H9 (cell line): ENCODE measurements around the gene PLXNB1. TPM values are rescaled to one million over a fixed set of nuclear protein-coding genes. Genes with fewer than 3 reads are reported as not detected.
A peak's percentile ranks its signal among the peaks of the same experiment; 100 is the strongest.

ENCODE experiments used
- DNase-seq: peaks from one replicate; pipeline ENCODE4 v3.0.0-alpha.2; 2017
- H2AFZ ChIP-seq: one replicate; pipeline ENCODE4 v1.6.1; 2013; ENCODE audit warnings: mild to moderate bottlenecking, low read length, control low read depth, moderate library complexity
- H2AK5ac ChIP-seq: 2 replicates; pipeline ENCODE4 v1.6.1; 2013; ENCODE audit warnings: low read length, control low read depth, mixed read lengths; ENCODE audit not compliant: insufficient read length
- H2BK120ac ChIP-seq: one replicate; pipeline ENCODE4 v1.6.1; 2013; ENCODE audit warnings: low read depth, mild to moderate bottlenecking, low read length, control low read depth, inconsistent platforms; ENCODE audit not compliant: poor library complexity, severe bottlenecking
- H2BK12ac ChIP-seq: 2 replicates; pipeline ENCODE4 v1.6.1; 2013; ENCODE audit warnings: low read length, control low read depth, mixed read lengths, low read depth; ENCODE audit not compliant: insufficient read length
- H2BK15ac ChIP-seq: 2 replicates; pipeline ENCODE4 v1.6.1; 2013; ENCODE audit warnings: low read depth, low read length, control low read depth
- H2BK20ac ChIP-seq: one replicate; pipeline ENCODE4 v1.6.1; 2013; ENCODE audit warnings: low read depth, mild to moderate bottlenecking, low read length, control low read depth, inconsistent platforms; ENCODE audit not compliant: poor library complexity, severe bottlenecking
- H2BK5ac ChIP-seq: 2 replicates; pipeline ENCODE4 v1.6.1; 2013; ENCODE audit warnings: low read length, control low read depth, mixed read lengths; ENCODE audit not compliant: insufficient read length
- H3K14ac ChIP-seq: 2 replicates; pipeline ENCODE4 v1.6.1; 2013; ENCODE audit warnings: low read length, control low read depth; ENCODE audit not compliant: insufficient read depth
- H3K18ac ChIP-seq: 2 replicates; pipeline ENCODE4 v1.6.1; 2013; ENCODE audit warnings: low read depth, mild to moderate bottlenecking, mixed read lengths, low read length, control low read depth; ENCODE audit not compliant: insufficient read length
- H3K23ac ChIP-seq: 2 replicates; pipeline ENCODE4 v1.6.1; 2013; ENCODE audit warnings: low read length, control low read depth, mixed read lengths, low read depth; ENCODE audit not compliant: insufficient read length
- H3K23me2 ChIP-seq: 2 replicates; pipeline ENCODE4 v1.6.1; 2013; ENCODE audit warnings: low read depth, mild to moderate bottlenecking, mixed read lengths, low read length, control low read depth; ENCODE audit not compliant: insufficient read length, poor library complexity, severe bottlenecking
- H3K27ac ChIP-seq: 2 replicates; pipeline ENCODE4 v1.5.1; 2013; ENCODE audit warnings: low read length, control low read depth, mixed read lengths, low read depth; ENCODE audit not compliant: insufficient read length
- H3K27me3 ChIP-seq: 2 replicates; pipeline ENCODE4 v1.6.1; 2013; ENCODE audit warnings: low read length, control low read depth, inconsistent platforms; ENCODE audit not compliant: insufficient read depth
- H3K4ac ChIP-seq: 2 replicates; pipeline ENCODE4 v1.6.1; 2013; ENCODE audit warnings: low read depth, mild to moderate bottlenecking, control low read depth, inconsistent platforms, low read length, moderate library complexity
- H3K4me1 ChIP-seq: 2 replicates; pipeline ENCODE4 v1.6.1; 2013; ENCODE audit warnings: low read length, control low read depth, inconsistent platforms; ENCODE audit not compliant: insufficient read depth
- H3K4me2 ChIP-seq: 2 replicates; pipeline ENCODE4 v1.6.1; 2013; ENCODE audit warnings: low read length, control low read depth, mixed read lengths; ENCODE audit not compliant: insufficient read length, insufficient read depth
- H3K56ac ChIP-seq: 2 replicates; pipeline ENCODE4 v1.6.1; 2013; ENCODE audit warnings: low read depth, mild to moderate bottlenecking, mixed read lengths, low read length, control low read depth; ENCODE audit not compliant: insufficient read length
- H3K79me1 ChIP-seq: 2 replicates; pipeline ENCODE4 v1.6.1; 2013; ENCODE audit warnings: low read depth, mild to moderate bottlenecking, moderate library complexity, low read length, control low read depth, inconsistent platforms; ENCODE audit not compliant: insufficient read depth, poor library complexity, severe bottlenecking
- H3K79me2 ChIP-seq: 2 replicates; pipeline ENCODE4 v1.6.1; 2013; ENCODE audit warnings: low read length, control low read depth, inconsistent platforms; ENCODE audit not compliant: insufficient read depth
- H3K9ac ChIP-seq: 2 replicates; pipeline ENCODE4 v1.6.1; 2013; ENCODE audit warnings: low read length, control low read depth, mixed read lengths; ENCODE audit not compliant: insufficient read length; ENCODE audit errors: extremely low read depth
- H3K9me3 ChIP-seq: one replicate; pipeline ENCODE4 v1.6.1; 2013; ENCODE audit warnings: low read depth, low read length, inconsistent platforms; ENCODE audit not compliant: control insufficient read depth
- H3T11ph ChIP-seq: one replicate; pipeline ENCODE4 v1.6.1; 2013; ENCODE audit warnings: mild to moderate bottlenecking, low read length, control low read depth, inconsistent platforms
- H4K20me1 ChIP-seq: one replicate; pipeline ENCODE4 v1.6.1; 2013; ENCODE audit not compliant: control insufficient read depth, insufficient read length, insufficient read depth
- H4K5ac ChIP-seq: 2 replicates; pipeline ENCODE4 v1.6.1; 2013; ENCODE audit warnings: low read depth, mild to moderate bottlenecking, mixed read lengths, low read length, control low read depth; ENCODE audit not compliant: insufficient read length
- H4K8ac ChIP-seq: replicated peaks from 2 replicates; pipeline ENCODE4 v1.6.1; 2013; ENCODE audit warnings: low read length, control low read depth, mixed read lengths, low read depth; ENCODE audit not compliant: insufficient read length
- H4K91ac ChIP-seq: 2 replicates; pipeline ENCODE4 v1.6.1; 2013; ENCODE audit warnings: low read depth, mild to moderate bottlenecking, moderate library complexity, mixed read lengths, low read length, control low read depth; ENCODE audit not compliant: insufficient read length
- H3K27ac Mint-ChIP-seq, 3 experiments: 2 replicates in 2 of 3; 3 replicates in 1 of 3; pipeline ENCODE4 v1.8.0; 2020 to 2021; ENCODE audit warnings: mixed read lengths in 3 of 3, mild to moderate bottlenecking in 1 of 3, moderate library complexity in 1 of 3
- H3K27me3 Mint-ChIP-seq: 2 replicates; pipeline ENCODE4 v1.8.0; 2021; ENCODE audit warnings: low read depth, mild to moderate bottlenecking, moderate library complexity, mixed read lengths
- H3K36me3 Mint-ChIP-seq, 3 experiments: 2 replicates in 2 of 3; 3 replicates in 1 of 3; pipeline ENCODE4 v1.8.0; 2020 to 2021; ENCODE audit warnings: low read depth in 3 of 3, mixed read lengths in 3 of 3; ENCODE audit not compliant: insufficient read depth in 1 of 3
- H3K4me1 Mint-ChIP-seq, 2 experiments: 2 replicates each; pipeline ENCODE4 v1.8.0; 2020; ENCODE audit warnings: mixed read lengths in 2 of 2
- H3K4me3 Mint-ChIP-seq, 2 experiments: 2 replicates in 1 of 2; 3 replicates in 1 of 2; pipeline ENCODE4 v1.8.0; 2020 to 2021; ENCODE audit warnings: mild to moderate bottlenecking in 2 of 2, mixed read lengths in 2 of 2, moderate library complexity in 1 of 2
- H3K9me3 Mint-ChIP-seq, 2 experiments: 2 replicates in 1 of 2; 3 replicates in 1 of 2; pipeline ENCODE4 v1.8.0; 2020; ENCODE audit warnings: mild to moderate bottlenecking in 2 of 2, mixed read lengths in 2 of 2, moderate library complexity in 1 of 2
- CTCF ChIP-seq: fragments of 200-600 bp; sonication (generic); conservative IDR thresholded peaks from 3 replicates; pipeline ENCODE4 v1.8.0; 2021; ENCODE audit warnings: antibody characterized with exemption, mild to moderate bottlenecking
- WGBS: extraction: QIAGEN DNeasy Blood & Tissue Kit; methylation state at CpG from one replicate; pipeline ENCODE4 v1.1.7; 2013; ENCODE audit warnings: missing lambda C conversion rate, low lambda C conversion rate, mixed read lengths; ENCODE audit not compliant: insufficient read length; ENCODE audit errors: extremely low coverage; 5-methylcytosine and 5-hydroxymethylcytosine counted together
- total RNA-seq: library from RNA; stranded (reverse); gene quantifications from 2 replicates; pipeline ENCODE4 v1.2.1, GENCODE V29; 2021

The PLXNB1 gene
- total RNA-seq, 1 experiment from 2014 or later, result 184 TPM

- Histone ChIP-seq H4K8ac (no peak overlapping the region), H3K79me1 (no peaks in the 10 kb centered on the region), H2BK15ac (no peak overlapping the region), H3K23me2 (peaks cover 4% of the 10 kb centered on the region), H3K27me3 (no peaks in the 10 kb centered on the region), H3K4me2 (no peak overlapping the region), H4K20me1 (no peaks in the 10 kb centered on the region), H2BK120ac (no peak overlapping the region), H3K14ac (no peak overlapping the region), H3K23ac (no peak overlapping the region), H2AK5ac (no peak overlapping the region), H2BK5ac (no peak overlapping the region), H2BK20ac (no peak overlapping the region), H3K4me1 (peaks cover 7% of the 10 kb centered on the region; the same call in 1 of the 2 replicates), H3K9me3 (no peaks in the 10 kb centered on the region), H3K27ac (no peak overlapping the region), H3K4ac (no peak overlapping the region), H2BK12ac (no peak overlapping the region), H3K56ac (no peak overlapping the region), H4K91ac (no peak overlapping the region), H3K79me2 (no peaks in the 10 kb centered on the region), H4K5ac (no peak overlapping the region), H3T11ph (no peak overlapping the region), H3K9ac (no peak overlapping the region), H2AFZ (no peak overlapping the region), H3K18ac (no peak overlapping the region)
- peak; percentile 20 for DNase-seq
- no peak for TF ChIP-seq CTCF
- Mint-ChIP-seq H3K4me3 (no peak overlapping the region), H3K9me3 (no peaks in the 10 kb centered on the region), H3K36me3 (peaks cover 21 to 40% (median 38%) of the 10 kb centered on the region in 3 experiments; a peak in 6 of 7 replicates), H3K27me3 (no peaks in the 10 kb centered on the region), H3K27ac (peak overlapping the region in 1 of 3 experiments; percentile 49; a peak in 1 of 7 replicates), H3K4me1 (peaks cover 33 to 34% of the 10 kb centered on the region in 2 experiments)
- WGBS, result no CpG with 5 or more reads among the region's 15 CpGs
These were observed 4.8 kb upstream of the PLXNB1 start for GRCh38 chr3:48434591-48435222.
